ENCODE data around the gene RPLP2.

DNA sequence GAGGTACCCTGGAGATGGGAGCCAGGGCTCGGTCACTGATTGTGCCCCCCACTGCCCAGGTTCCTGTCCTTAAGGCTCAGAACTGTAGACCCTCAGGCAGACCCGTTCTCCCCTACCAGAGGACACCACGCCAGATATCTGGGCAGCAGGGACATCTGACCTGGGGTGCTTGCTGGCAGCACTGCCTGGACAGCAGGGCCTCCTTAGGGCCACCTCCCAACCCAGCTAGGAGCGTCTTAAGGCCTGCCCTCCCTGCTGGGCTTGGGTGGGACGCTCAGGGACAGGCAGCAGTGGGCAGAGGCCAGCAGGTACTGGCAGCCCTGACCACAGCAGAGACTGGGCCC is 29.5 kb downstream of the RPLP2 start:
- no peak for TF ChIP-seq EZH2phosphoT487 (IDR thresholded peaks at IDR 0.05; ENCODE audit: low read length)
- TF ChIP-seq, protein P1, sequence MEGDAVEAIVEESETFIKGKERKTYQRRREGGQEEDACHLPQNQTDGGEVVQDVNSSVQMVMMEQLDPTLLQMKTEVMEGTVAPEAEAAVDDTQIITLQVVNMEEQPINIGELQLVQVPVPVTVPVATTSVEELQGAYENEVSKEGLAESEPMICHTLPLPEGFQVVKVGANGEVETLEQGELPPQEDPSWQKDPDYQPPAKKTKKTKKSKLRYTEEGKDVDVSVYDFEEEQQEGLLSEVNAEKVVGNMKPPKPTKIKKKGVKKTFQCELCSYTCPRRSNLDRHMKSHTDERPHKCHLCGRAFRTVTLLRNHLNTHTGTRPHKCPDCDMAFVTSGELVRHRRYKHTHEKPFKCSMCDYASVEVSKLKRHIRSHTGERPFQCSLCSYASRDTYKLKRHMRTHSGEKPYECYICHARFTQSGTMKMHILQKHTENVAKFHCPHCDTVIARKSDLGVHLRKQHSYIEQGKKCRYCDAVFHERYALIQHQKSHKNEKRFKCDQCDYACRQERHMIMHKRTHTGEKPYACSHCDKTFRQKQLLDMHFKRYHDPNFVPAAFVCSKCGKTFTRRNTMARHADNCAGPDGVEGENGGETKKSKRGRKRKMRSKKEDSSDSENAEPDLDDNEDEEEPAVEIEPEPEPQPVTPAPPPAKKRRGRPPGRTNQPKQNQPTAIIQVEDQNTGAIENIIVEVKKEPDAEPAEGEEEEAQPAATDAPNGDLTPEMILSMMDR (IDR thresholded peaks at IDR 0.05; ENCODE audit: low read length), result no peak
